A549 (cell line): ENCODE measurements around the gene RNF26. TPM values are rescaled to one million over a fixed set of nuclear protein-coding genes. Genes with fewer than 3 reads are reported as not detected.
A peak's percentile ranks its signal among the peaks of the same experiment; 100 is the strongest.

Experiments
- ATAC-seq, 2 experiments: fragments of 200-7000 bp in 1 of 2; fragments of >200 bp in 1 of 2; cut with Nextera tagmentation in 1 of 2; cut with Tn5 transposase in 1 of 2; 3 replicates each; pipeline versions ENCODE4 v1.8.0 to v1.9.1; 2018 to 2020; ENCODE audit warnings: mild to moderate bottlenecking in 1 of 2, moderate library complexity in 1 of 2
- CTCF ChIA-PET: fragments of 300-600 bp; sonication (Branson Sonifier 250); formaldehyde crosslinking; extraction: SDS; loops from one replicate; lab custom pipeline; 2021; ENCODE audit warnings: antibody characterized with exemption, inconsistent platforms; lab: Yijun Ruan, JAX
- POLR2A ChIA-PET: fragments of 350-600 bp; formaldehyde crosslinking; extraction: SDS; loops from one replicate; lab custom pipeline; 2021; ENCODE audit warnings: antibody characterized with exemption, inconsistent platforms; lab: Yijun Ruan, JAX
- DNase-seq, 2 experiments: peaks; one replicate each; pipeline versions ENCODE4 v3.0.0 to v3.0.0-alpha.2; 2011 to 2016; ENCODE audit warnings: low read depth in 1 of 2, low spot score in 1 of 2
- FAIRE-seq: peaks from 2 replicates; lab custom pipeline; 2011; peaks lifted over from hg19 to GRCh38; lab: Jason Lieb, UNC
- H3K27ac ChIP-seq, 2 experiments: fragments of >200 bp; sonication (Bioruptor Twin); formaldehyde crosslinking; 3 replicates each; pipeline ENCODE4 v1.5.1; 2016 to 2017
- H3K4me1 ChIP-seq: fragments of >200 bp; sonication (Bioruptor Twin); formaldehyde crosslinking; 3 replicates; pipeline ENCODE4 v1.6.1; 2016
- H3K4me2 ChIP-seq: fragments of >200 bp; sonication (Bioruptor Twin); formaldehyde crosslinking; 3 replicates; pipeline ENCODE4 v1.6.1; 2016
- H3K4me3 ChIP-seq: fragments of >200 bp; sonication (Bioruptor Twin); formaldehyde crosslinking; 3 replicates; pipeline ENCODE4 v1.5.1; 2016
- H3K9me3 ChIP-seq: fragments of >200 bp; sonication (Bioruptor Twin); formaldehyde crosslinking; 3 replicates; pipeline ENCODE4 v1.6.1; 2016
- BCL3 ChIP-seq: fragments of >200 bp; sonication (Bioruptor Twin); formaldehyde crosslinking; IDR thresholded peaks from 3 replicates; pipeline ENCODE4 v1.6.1; 2016
- CBX8 ChIP-seq: fragments of 200-600 bp; sonication (generic); IDR thresholded peaks from 2 replicates; pipeline ENCODE4 v1.6.1; 2016
- CHD4 ChIP-seq: fragments of 200-600 bp; sonication (generic); IDR thresholded peaks from 2 replicates; pipeline ENCODE4 v1.6.1; 2016; ENCODE audit warnings: antibody characterized with exemption, mild to moderate bottlenecking, borderline replicate concordance
- CTCF ChIP-seq: fragments of >200 bp; sonication (Bioruptor Twin); formaldehyde crosslinking; IDR thresholded peaks from 3 replicates; pipeline ENCODE4 v1.5.1; 2016
- E2F6 ChIP-seq: IDR thresholded peaks from 2 replicates; pipeline ENCODE4 v1.6.1; 2012; ENCODE audit warnings: low read depth, borderline replicate concordance
- EHMT2 ChIP-seq: fragments of 200-600 bp; sonication (generic); IDR thresholded peaks from 2 replicates; pipeline ENCODE4 v1.6.1; 2016; ENCODE audit warnings: antibody characterized with exemption, low read depth, mild to moderate bottlenecking, moderate library complexity
- FOSL2 ChIP-seq, 2 experiments: fragments of 450-650 bp in 1 of 2; fragments of >200 bp in 1 of 2; sonication (Bioruptor Twin) in 1 of 2; formaldehyde crosslinking; IDR thresholded peaks; 2 replicates each; pipeline versions ENCODE4 v1.5.0 to v1.6.1; 2016 to 2020; ENCODE audit warnings: mild to moderate bottlenecking in 1 of 2, moderate library complexity in 1 of 2
- FOXS1 ChIP-seq: fragments of 250-450 bp; sonication (Bioruptor Pico); IDR thresholded peaks from 2 replicates; pipeline ENCODE4 v1.5.0; 2020; ENCODE audit warnings: mild to moderate bottlenecking, moderate library complexity
- HES2 ChIP-seq: fragments of >200 bp; sonication (Bioruptor Twin); formaldehyde crosslinking; IDR thresholded peaks from 2 replicates; pipeline ENCODE4 v1.6.1; 2016
- HEYL ChIP-seq: fragments of 250-450 bp; sonication (Bioruptor Pico); IDR thresholded peaks from 2 replicates; pipeline ENCODE4 v1.8.0; 2021; ENCODE audit warnings: mild to moderate bottlenecking, moderate library complexity
- JUNB ChIP-seq: fragments of >200 bp; sonication (Bioruptor Twin); formaldehyde crosslinking; IDR thresholded peaks from 2 replicates; pipeline ENCODE4 v1.6.1; 2016
- KDM1A ChIP-seq: fragments of 200-600 bp; sonication (generic); IDR thresholded peaks from 2 replicates; pipeline ENCODE4 v1.6.1; 2016; ENCODE audit warnings: low read depth, mild to moderate bottlenecking
- KDM5A ChIP-seq: fragments of 200-600 bp; sonication (generic); IDR thresholded peaks from 2 replicates; pipeline ENCODE4 v1.6.1; 2016; ENCODE audit warnings: antibody characterized with exemption, mild to moderate bottlenecking
- MAX ChIP-seq: IDR thresholded peaks from 2 replicates; pipeline ENCODE4 v1.6.1; 2012
- NPAS2 ChIP-seq: fragments of 250-450 bp; sonication (Bioruptor Pico); IDR thresholded peaks from 2 replicates; pipeline ENCODE4 v1.8.0; 2022; ENCODE audit warnings: mild to moderate bottlenecking, moderate library complexity, borderline replicate concordance
- PHF8 ChIP-seq: fragments of 200-600 bp; sonication (generic); IDR thresholded peaks from 2 replicates; pipeline ENCODE4 v1.6.1; 2016; ENCODE audit warnings: low read depth, mild to moderate bottlenecking, antibody characterized with exemption, moderate library complexity, borderline replicate concordance
- POLR2A ChIP-seq: IDR thresholded peaks from 2 replicates; pipeline ENCODE4 v1.6.1; 2012; ENCODE audit warnings: mild to moderate bottlenecking, low read length
- RAD21 ChIP-seq, 2 experiments: fragments of >200 bp in 1 of 2; sonication (Bioruptor Twin) in 1 of 2; formaldehyde crosslinking in 1 of 2; IDR thresholded peaks in 1 of 2; conservative IDR thresholded peaks in 1 of 2; 2 replicates in 1 of 2; 3 replicates in 1 of 2; pipeline ENCODE4 v1.6.1; 2012 to 2018; ENCODE audit warnings: inconsistent platforms in 1 of 2
- RARB ChIP-seq: fragments of 250-450 bp; sonication (Bioruptor Pico); IDR thresholded peaks from 2 replicates; pipeline ENCODE4 v1.8.0; 2021; ENCODE audit warnings: mild to moderate bottlenecking, moderate library complexity
- RCOR1 ChIP-seq: fragments of 150-350 bp; IDR thresholded peaks from 2 replicates; pipeline ENCODE4 v1.6.1; 2014; ENCODE audit warnings: antibody characterized with exemption, low read length, low read depth
- RFX5 ChIP-seq: fragments of 450-650 bp; IDR thresholded peaks from 2 replicates; pipeline ENCODE4 v1.7.1; 2014; ENCODE audit warnings: antibody characterized with exemption, mild to moderate bottlenecking, moderate library complexity
- RNF2 ChIP-seq: fragments of 200-600 bp; sonication (generic); IDR thresholded peaks from 2 replicates; pipeline ENCODE4 v1.6.1; 2016; ENCODE audit warnings: low read depth, mild to moderate bottlenecking, antibody characterized with exemption, moderate library complexity, borderline replicate concordance
- SMC3 ChIP-seq: fragments of >200 bp; sonication (Bioruptor Twin); formaldehyde crosslinking; IDR thresholded peaks from 3 replicates; pipeline ENCODE4 v1.6.1; 2018; ENCODE audit warnings: inconsistent platforms
- SREBF2 ChIP-seq: fragments of 450-650 bp; IDR thresholded peaks from 2 replicates; pipeline ENCODE4 v1.6.1; 2014; ENCODE audit warnings: mild to moderate bottlenecking, moderate library complexity
- TFCP2L1 ChIP-seq: fragments of 250-450 bp; sonication (Bioruptor Pico); IDR thresholded peaks from 2 replicates; pipeline ENCODE4 v1.5.0; 2021; ENCODE audit warnings: mild to moderate bottlenecking
- USF2 ChIP-seq: fragments of 450-650 bp; IDR thresholded peaks from 2 replicates; pipeline ENCODE4 v1.6.1; 2014; ENCODE audit warnings: antibody characterized with exemption
- ZC3H11A ChIP-seq: fragments of 450-650 bp; IDR thresholded peaks from 2 replicates; pipeline ENCODE4 v1.6.1; 2014; ENCODE audit warnings: antibody characterized with exemption, mild to moderate bottlenecking
- ZSCAN20 ChIP-seq: fragments of 250-450 bp; sonication (Bioruptor Pico); IDR thresholded peaks from 2 replicates; pipeline ENCODE4 v1.8.0; 2022; ENCODE audit warnings: mild to moderate bottlenecking, moderate library complexity
- WGBS: methylation state at CpG from one replicate; pipeline ENCODE4 v1.1.6; 2017; ENCODE audit errors: missing lambda C conversion rate; 5-methylcytosine and 5-hydroxymethylcytosine counted together
- polyA plus RNA-seq, 4 experiments: library from polyadenylated mRNA; depleted of rRNA in 3 of 4; stranded (reverse); fragments of >200 nt; fragmentation: RNase III in 1 of 4; extraction: RNeasy Plus Mini Kit Qiagen cat#74134 plus additional on column Dnase treatment in 1 of 4; gene quantifications; 2 replicates in 3 of 4; 3 replicates in 1 of 4; pipeline ENCODE4 v1.2.3, GENCODE V29; 2011 to 2017

RNF26 gene
- polyA plus RNA-seq, 2 of the 4 experiments (the other 2 are of a cell fraction) = 23.5 to 26.5 TPM

- TF ChIP-seq USF2 (no peak), KDM5A (no peak)
These were observed 19.6 kb upstream of the RNF26 start (continued) for GRCh38 chr11:119314726-119315125.

GRCh38 chr11:119315131-119316015 is 19.0 kb upstream of the RNF26 start:
- H3K4me2 ChIP-seq = peak overlapping the region; percentile 98
- peak overlapping the region; percentile 55 to 79; a peak in 5 of 6 replicates for H3K27ac ChIP-seq
- ChIA-PET POLR2A (no interaction called here), CTCF (interaction anchor here (0.5 to 2.3 kb wide), 9 partner anchors 8 to 159 kb away, joined by 3 to 10 read pairs (median 3); no protein-coding TSS in a partner anchor)
- H3K9me3 ChIP-seq = no peaks in the 10 kb centered on the region
- WGBS = 58% methylated on average over 5 of the region's 29 CpGs
- ATAC-seq (peak; percentile 48 to 59), DNase-seq (no peak), FAIRE-seq (no peak)
- TF ChIP-seq RFX5 (no peak), NPAS2 (no peak), RNF2 (no peak), RCOR1 (no peak), MAX (no peak), ZSCAN20 (no peak), SREBF2 (no peak), ZC3H11A (no peak), FOXS1 (CRISPR knock-in tag) (no peak)
- H3K4me3 ChIP-seq = peak overlapping the region; percentile 47
- H3K4me1 ChIP-seq = peaks cover 27% of the 10 kb centered on the region

- H3K4me3 ChIP-seq = peak overlapping the region; percentile 47
- peak overlapping the region; percentile 55 to 79 for H3K27ac ChIP-seq
- FAIRE-seq = no peak
- CTCF ChIA-PET = interaction anchor here (0.5 to 2.3 kb wide), 8 partner anchors 8 to 159 kb away, joined by 3 to 10 read pairs (median 3); no protein-coding TSS in a partner anchor
- H3K9me3 ChIP-seq = no peaks in the 10 kb centered on the region
- TF ChIP-seq TFCP2L1 (CRISPR knock-in tag) = no peak
- no peak for TF ChIP-seq CTCF
- TF ChIP-seq SMC3 = no peak
- TF ChIP-seq KDM1A = no peak
- no peak for TF ChIP-seq RARB (CRISPR knock-in tag)
- no peak for TF ChIP-seq BCL3
- no peak for TF ChIP-seq RAD21 (conservative IDR thresholded peaks at IDR 0.05 in 1 of 2, IDR thresholded peaks at IDR 0.05 in 1 of 2)
- TF ChIP-seq HES2 = no peak
- TF ChIP-seq CHD4 = no peak
- TF ChIP-seq JUNB = no peak
- no peak for TF ChIP-seq EHMT2
- no peak for TF ChIP-seq POLR2A
- no peak for TF ChIP-seq FOSL2 (IDR thresholded peaks at IDR 0.05)
- no peak for TF ChIP-seq FOSL2 (CRISPR knock-in tag; IDR thresholded peaks at IDR 0.05)
- no peak for TF ChIP-seq HEYL (CRISPR knock-in tag)
- no peak for TF ChIP-seq PHF8
- no peak for TF ChIP-seq NPAS2
- TF ChIP-seq E2F6 = no peak
- no peak for TF ChIP-seq CBX8
- TF ChIP-seq, all 56 proteins: peak for 0
- peak overlapping the region; percentile 98 for H3K4me2 ChIP-seq
- peaks cover 35% of the 10 kb centered on the region for H3K4me1 ChIP-seq
- ATAC-seq = peak; percentile 3 to 26; a peak in 3 of 6 replicates
- POLR2A ChIA-PET = interaction anchor here (0.6 kb wide), 1 partner anchor 22 kb away, joined by 3 read pairs; no protein-coding TSS in a partner anchor
- no peak for DNase-seq
- WGBS = 1% methylated on average over 13 of the region's 46 CpGs
These were observed 18.2 kb upstream of the RNF26 start for GRCh38 chr11:119316016-119316728.
